Kidney (tissue), 14 donors: ENCODE data around the gene DNTT. TPM values are rescaled to one million over a fixed set of nuclear protein-coding genes. Genes with fewer than 3 reads are reported as not detected.

Experiments used
- DNase-seq, 5 donors: peaks; one replicate each; pipeline ENCODE4 v3.0.0-alpha.2; 2013 to 2020
- FAIRE-seq: peaks from 2 replicates; lab custom pipeline; 2012; peaks lifted over from hg19 to GRCh38; lab: Jason Lieb, UNC
- H3K27ac ChIP-seq, 2 donors: one replicate each; pipeline ENCODE4 v1.7.0; 2013; ENCODE audit warnings: low read depth in 2 of 2, low read length in 2 of 2, inconsistent platforms in 1 of 2
- H3K27me3 ChIP-seq: one replicate; pipeline ENCODE4 v1.7.1; 2013; ENCODE audit warnings: low read length, inconsistent platforms; ENCODE audit not compliant: control insufficient read depth, insufficient read depth
- H3K36me3 ChIP-seq, 3 donors: one replicate each; pipeline versions ENCODE4 v1.7.0 to v1.7.1; 2013; ENCODE audit warnings: low read length in 3 of 3, control low read depth in 1 of 3, inconsistent platforms in 1 of 3; ENCODE audit not compliant: insufficient read depth in 3 of 3, control insufficient read depth in 2 of 3
- H3K4me1 ChIP-seq, 3 donors: one replicate each; pipeline versions ENCODE4 v1.7.0 to v1.7.1; 2013; ENCODE audit warnings: low read length in 3 of 3, inconsistent platforms in 1 of 3, low read depth in 1 of 3; ENCODE audit not compliant: control insufficient read depth in 2 of 3, insufficient read depth in 2 of 3
- H3K4me3 ChIP-seq, 3 donors: one replicate each; pipeline versions ENCODE4 v1.7.0 to v1.8.1; 2013; ENCODE audit warnings: low read length in 3 of 3, control low read depth in 1 of 3, inconsistent platforms in 1 of 3
- H3K9ac ChIP-seq, 3 donors: one replicate each; pipeline versions ENCODE4 v1.7.0 to v1.7.1; 2013; ENCODE audit warnings: low read length in 3 of 3, control low read depth in 1 of 3, inconsistent platforms in 1 of 3
- H3K9me3 ChIP-seq, 3 donors: one replicate each; pipeline versions ENCODE4 v1.7.0 to v1.7.1; 2013; ENCODE audit warnings: low read length in 3 of 3, control low read depth in 1 of 3, inconsistent platforms in 1 of 3; ENCODE audit not compliant: control insufficient read depth in 2 of 3, insufficient read depth in 1 of 3
- intact Hi-C: fragments of 100-400 bp; cut with DNase I; formaldehyde crosslinking; loops from one replicate; pipeline ENCODE4 v1.11.1; 2022
- polyA plus RNA-seq: library from polyadenylated mRNA; stranded (reverse); fragments of 350-450 nt; fragmentation: Illumina TruSeq; extraction: RNeasy Lipid Tissue Mini Kit (QIAGEN cat#74804); gene quantifications from one replicate; pipeline ENCODE4 v1.2.3, GENCODE V29; 2014; ENCODE audit warnings: low read depth, low replicate concordance; ENCODE audit not compliant: insufficient read depth
- total RNA-seq: library from RNA; stranded (reverse); fragmentation: NEBNext Ultra II Directional; extraction: Animal tissue kit (Norgen Biotek cat#: 25700); gene quantifications from one replicate; pipeline ENCODE4 v1.2.1, GENCODE V29; 2021
- TF ChIP-seq, protein P1 (sequence below): IDR thresholded peaks from 3 replicates; pipeline ENCODE4 v1.5.1; 2012; ENCODE audit warnings: mild to moderate bottlenecking, moderate library complexity, borderline replicate concordance; ENCODE audit not compliant: insufficient read depth; ENCODE audit errors: extremely low read depth
- donor health status: control.
- donor health status: control.
- donor health status: control.
- donor health status: control.
- donor health status: control.
- donor health status: DM: yes; HTN: yes; CAD: no.
- donor health status: Normal renal cell carcinoma (clear cell type).

DNTT gene
- total and polyA plus RNA-seq, 2 donors from 2014 or later: not detected

DNA sequence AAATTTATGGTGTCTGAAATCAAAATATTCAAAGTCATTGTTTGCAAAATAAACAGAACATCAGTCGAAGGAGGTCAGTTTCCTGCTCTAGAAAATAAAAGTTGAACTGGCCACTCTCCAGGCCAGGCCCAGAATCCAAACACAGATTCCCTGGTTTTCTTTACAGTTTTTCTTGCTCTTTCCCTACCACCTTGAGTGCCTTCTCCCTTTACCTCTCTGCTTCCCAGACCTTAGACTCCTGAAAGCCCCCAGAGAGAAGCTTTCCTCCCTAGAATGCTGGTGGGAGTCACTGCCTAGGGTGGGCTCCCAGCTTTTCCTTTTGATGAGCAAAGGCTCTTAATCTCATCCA lies 6.1 kb downstream of the DNTT start:
- Histone ChIP-seq H3K9me3 (no peaks in the 10 kb centered on the region), H3K9ac (no peak overlapping the region), H3K36me3 (no peaks in the 10 kb centered on the region), H3K4me1 (peaks cover 0 to 4% (median 0%) of the 10 kb centered on the region in 3 donors), H3K27me3 (no peaks in the 10 kb centered on the region), H3K27ac (no peak overlapping the region), H3K4me3 (no peak overlapping the region)
- FAIRE-seq (no peak), DNase-seq (peak in 1 of 5 donors; percentile 67)
- intact Hi-C loops: no loop called here
- TF ChIP-seq, protein P1, sequence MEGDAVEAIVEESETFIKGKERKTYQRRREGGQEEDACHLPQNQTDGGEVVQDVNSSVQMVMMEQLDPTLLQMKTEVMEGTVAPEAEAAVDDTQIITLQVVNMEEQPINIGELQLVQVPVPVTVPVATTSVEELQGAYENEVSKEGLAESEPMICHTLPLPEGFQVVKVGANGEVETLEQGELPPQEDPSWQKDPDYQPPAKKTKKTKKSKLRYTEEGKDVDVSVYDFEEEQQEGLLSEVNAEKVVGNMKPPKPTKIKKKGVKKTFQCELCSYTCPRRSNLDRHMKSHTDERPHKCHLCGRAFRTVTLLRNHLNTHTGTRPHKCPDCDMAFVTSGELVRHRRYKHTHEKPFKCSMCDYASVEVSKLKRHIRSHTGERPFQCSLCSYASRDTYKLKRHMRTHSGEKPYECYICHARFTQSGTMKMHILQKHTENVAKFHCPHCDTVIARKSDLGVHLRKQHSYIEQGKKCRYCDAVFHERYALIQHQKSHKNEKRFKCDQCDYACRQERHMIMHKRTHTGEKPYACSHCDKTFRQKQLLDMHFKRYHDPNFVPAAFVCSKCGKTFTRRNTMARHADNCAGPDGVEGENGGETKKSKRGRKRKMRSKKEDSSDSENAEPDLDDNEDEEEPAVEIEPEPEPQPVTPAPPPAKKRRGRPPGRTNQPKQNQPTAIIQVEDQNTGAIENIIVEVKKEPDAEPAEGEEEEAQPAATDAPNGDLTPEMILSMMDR: no peak

DNA sequence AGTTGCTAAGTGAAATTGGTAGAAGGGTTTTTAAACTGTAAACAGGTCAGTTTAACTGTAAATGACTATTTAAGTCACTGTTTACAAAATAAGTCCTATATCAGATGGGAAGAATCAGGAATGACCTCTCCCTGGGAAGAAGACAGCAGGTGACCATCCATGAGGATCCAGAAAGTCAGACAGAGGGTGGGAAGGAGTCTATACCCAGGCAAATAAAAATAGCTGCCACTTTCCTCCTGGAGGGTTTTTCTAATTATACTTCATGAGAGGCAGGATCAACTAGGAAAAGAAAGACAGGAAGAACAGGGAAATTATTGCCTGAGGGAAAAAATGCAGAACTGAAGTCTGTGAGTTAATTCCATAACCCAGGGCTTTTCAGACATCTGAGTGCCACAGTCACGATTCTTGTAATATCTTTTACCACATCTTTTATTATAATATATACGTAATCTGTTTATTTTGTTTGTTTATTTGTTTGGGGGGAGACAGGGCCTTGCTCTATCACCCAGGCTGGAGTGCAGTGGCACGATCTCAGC lies 7.0 kb downstream of the DNTT start:
- no peak overlapping the region for H3K4me3 ChIP-seq
- no peaks in the 10 kb centered on the region for H3K27me3 ChIP-seq
- no peak overlapping the region for H3K27ac ChIP-seq
- no peak for DNase-seq
- TF ChIP-seq, protein P1: no peak
- no peak for FAIRE-seq
- H3K9me3 ChIP-seq: no peaks in the 10 kb centered on the region
- no peak overlapping the region for H3K9ac ChIP-seq
- no peaks in the 10 kb centered on the region for H3K36me3 ChIP-seq
- intact Hi-C loops: no loop called here
- H3K4me1 ChIP-seq: peaks cover 0 to 4% (median 0%) of the 10 kb centered on the region in 3 donors

DNA sequence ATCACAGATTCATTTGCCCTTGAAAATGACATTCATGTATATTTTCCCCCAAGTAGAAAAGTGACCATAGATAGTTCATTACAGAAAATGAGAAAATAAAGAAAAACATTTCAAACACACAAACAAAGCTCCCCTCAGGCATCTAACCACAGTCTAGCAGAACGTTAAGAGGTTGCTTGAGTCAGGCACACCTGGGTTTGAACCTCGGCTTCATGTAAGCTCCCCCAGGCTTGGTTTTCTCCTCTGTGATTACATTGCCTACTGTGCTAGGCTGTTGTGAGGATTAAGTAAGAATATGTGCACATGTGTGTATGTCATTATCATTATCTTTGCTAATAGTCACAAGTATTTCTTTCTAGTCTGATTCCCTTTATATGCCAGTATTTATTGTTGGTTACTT lies 9.1 kb downstream of the DNTT start:
- intact Hi-C loops: no loop called here
- H3K9me3 ChIP-seq: no peaks in the 10 kb centered on the region
- TF ChIP-seq, protein P1: no peak
- H3K27me3 ChIP-seq: no peaks in the 10 kb centered on the region
- FAIRE-seq (no peak), DNase-seq (no peak)
- H3K4me3 ChIP-seq: no peak overlapping the region
- no peaks in the 10 kb centered on the region for H3K36me3 ChIP-seq
- H3K27ac ChIP-seq: no peak overlapping the region
- H3K9ac ChIP-seq: no peak overlapping the region
- peaks cover 0 to 4% (median 0%) of the 10 kb centered on the region in 3 donors for H3K4me1 ChIP-seq
